Kidney (tissue), 14 donors: ENCODE data around the gene SNCAIP. TPM values are rescaled to one million over a fixed set of nuclear protein-coding genes. Genes with fewer than 3 reads are reported as not detected.

Experiments used
- DNase-seq, 5 donors: peaks; one replicate each; pipeline ENCODE4 v3.0.0-alpha.2; 2013 to 2020
- FAIRE-seq: peaks from 2 replicates; lab custom pipeline; 2012; peaks lifted over from hg19 to GRCh38; lab: Jason Lieb, UNC
- H3K27ac ChIP-seq, 2 donors: one replicate each; pipeline ENCODE4 v1.7.0; 2013; ENCODE audit warnings: low read depth in 2 of 2, low read length in 2 of 2, inconsistent platforms in 1 of 2
- H3K27me3 ChIP-seq: one replicate; pipeline ENCODE4 v1.7.1; 2013; ENCODE audit warnings: low read length, inconsistent platforms; ENCODE audit not compliant: control insufficient read depth, insufficient read depth
- H3K36me3 ChIP-seq, 3 donors: one replicate each; pipeline versions ENCODE4 v1.7.0 to v1.7.1; 2013; ENCODE audit warnings: low read length in 3 of 3, control low read depth in 1 of 3, inconsistent platforms in 1 of 3; ENCODE audit not compliant: insufficient read depth in 3 of 3, control insufficient read depth in 2 of 3
- H3K4me1 ChIP-seq, 3 donors: one replicate each; pipeline versions ENCODE4 v1.7.0 to v1.7.1; 2013; ENCODE audit warnings: low read length in 3 of 3, inconsistent platforms in 1 of 3, low read depth in 1 of 3; ENCODE audit not compliant: control insufficient read depth in 2 of 3, insufficient read depth in 2 of 3
- H3K4me3 ChIP-seq, 3 donors: one replicate each; pipeline versions ENCODE4 v1.7.0 to v1.8.1; 2013; ENCODE audit warnings: low read length in 3 of 3, control low read depth in 1 of 3, inconsistent platforms in 1 of 3
- H3K9ac ChIP-seq, 3 donors: one replicate each; pipeline versions ENCODE4 v1.7.0 to v1.7.1; 2013; ENCODE audit warnings: low read length in 3 of 3, control low read depth in 1 of 3, inconsistent platforms in 1 of 3
- H3K9me3 ChIP-seq, 3 donors: one replicate each; pipeline versions ENCODE4 v1.7.0 to v1.7.1; 2013; ENCODE audit warnings: low read length in 3 of 3, control low read depth in 1 of 3, inconsistent platforms in 1 of 3; ENCODE audit not compliant: control insufficient read depth in 2 of 3, insufficient read depth in 1 of 3
- intact Hi-C: fragments of 100-400 bp; cut with DNase I; formaldehyde crosslinking; loops from one replicate; pipeline ENCODE4 v1.11.1; 2022
- polyA plus RNA-seq: library from polyadenylated mRNA; stranded (reverse); fragments of 350-450 nt; fragmentation: Illumina TruSeq; extraction: RNeasy Lipid Tissue Mini Kit (QIAGEN cat#74804); gene quantifications from one replicate; pipeline ENCODE4 v1.2.3, GENCODE V29; 2014; ENCODE audit warnings: low read depth, low replicate concordance; ENCODE audit not compliant: insufficient read depth
- total RNA-seq: library from RNA; stranded (reverse); fragmentation: NEBNext Ultra II Directional; extraction: Animal tissue kit (Norgen Biotek cat#: 25700); gene quantifications from one replicate; pipeline ENCODE4 v1.2.1, GENCODE V29; 2021
- TF ChIP-seq, protein P1 (sequence below): IDR thresholded peaks from 3 replicates; pipeline ENCODE4 v1.5.1; 2012; ENCODE audit warnings: mild to moderate bottlenecking, moderate library complexity, borderline replicate concordance; ENCODE audit not compliant: insufficient read depth; ENCODE audit errors: extremely low read depth
- donor health status: control.
- donor health status: control.
- donor health status: control.
- donor health status: control.
- donor health status: control.
- donor health status: DM: yes; HTN: yes; CAD: no.
- donor health status: Normal renal cell carcinoma (clear cell type).

SNCAIP gene
- total and polyA plus RNA-seq, 2 donors from 2014 or later = 0.82 to 7.8 TPM

DNA sequence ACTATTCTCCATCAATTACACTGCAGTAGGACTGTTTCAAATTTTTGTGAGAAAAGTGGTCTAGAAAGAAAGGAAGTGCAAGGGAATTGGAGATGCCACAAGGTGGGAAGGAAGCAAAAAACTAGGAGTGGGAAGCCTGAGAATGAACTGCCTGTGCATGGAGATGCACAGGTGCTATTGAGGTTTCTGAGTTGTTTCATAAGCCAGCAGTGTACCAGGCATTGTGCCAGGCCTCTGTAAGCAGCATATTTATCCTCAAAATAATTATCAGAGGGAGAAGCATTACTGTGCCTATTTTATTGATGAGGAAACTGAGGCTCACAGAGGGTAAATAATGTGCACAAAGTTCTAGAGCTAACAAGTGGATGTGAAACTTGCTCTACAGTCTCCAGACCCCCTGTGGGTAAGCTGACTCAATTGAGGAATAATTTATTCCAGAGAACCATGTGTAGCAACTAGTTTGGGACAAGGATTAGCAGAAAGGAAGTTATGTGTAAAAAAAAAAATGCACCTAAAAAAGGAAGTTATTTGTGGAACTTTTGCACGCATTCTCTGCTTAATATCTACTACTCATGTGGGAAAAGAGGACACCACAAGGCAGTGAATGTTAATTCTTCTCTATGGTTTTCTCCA lies 96.7 kb downstream of the SNCAIP start:
- Histone ChIP-seq H3K27me3 (no peaks in the 10 kb centered on the region), H3K4me3 (no peak overlapping the region), H3K27ac (no peak overlapping the region), H3K9me3 (no peaks in the 10 kb centered on the region), H3K36me3 (no peaks in the 10 kb centered on the region), H3K4me1 (peaks cover 0 to 2% (median 0%) of the 10 kb centered on the region in 3 donors), H3K9ac (no peak overlapping the region)
- intact Hi-C loops = no loop called here
- FAIRE-seq = no peak
- DNase-seq = no peak
- TF ChIP-seq, protein P1, sequence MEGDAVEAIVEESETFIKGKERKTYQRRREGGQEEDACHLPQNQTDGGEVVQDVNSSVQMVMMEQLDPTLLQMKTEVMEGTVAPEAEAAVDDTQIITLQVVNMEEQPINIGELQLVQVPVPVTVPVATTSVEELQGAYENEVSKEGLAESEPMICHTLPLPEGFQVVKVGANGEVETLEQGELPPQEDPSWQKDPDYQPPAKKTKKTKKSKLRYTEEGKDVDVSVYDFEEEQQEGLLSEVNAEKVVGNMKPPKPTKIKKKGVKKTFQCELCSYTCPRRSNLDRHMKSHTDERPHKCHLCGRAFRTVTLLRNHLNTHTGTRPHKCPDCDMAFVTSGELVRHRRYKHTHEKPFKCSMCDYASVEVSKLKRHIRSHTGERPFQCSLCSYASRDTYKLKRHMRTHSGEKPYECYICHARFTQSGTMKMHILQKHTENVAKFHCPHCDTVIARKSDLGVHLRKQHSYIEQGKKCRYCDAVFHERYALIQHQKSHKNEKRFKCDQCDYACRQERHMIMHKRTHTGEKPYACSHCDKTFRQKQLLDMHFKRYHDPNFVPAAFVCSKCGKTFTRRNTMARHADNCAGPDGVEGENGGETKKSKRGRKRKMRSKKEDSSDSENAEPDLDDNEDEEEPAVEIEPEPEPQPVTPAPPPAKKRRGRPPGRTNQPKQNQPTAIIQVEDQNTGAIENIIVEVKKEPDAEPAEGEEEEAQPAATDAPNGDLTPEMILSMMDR = no peak

DNA sequence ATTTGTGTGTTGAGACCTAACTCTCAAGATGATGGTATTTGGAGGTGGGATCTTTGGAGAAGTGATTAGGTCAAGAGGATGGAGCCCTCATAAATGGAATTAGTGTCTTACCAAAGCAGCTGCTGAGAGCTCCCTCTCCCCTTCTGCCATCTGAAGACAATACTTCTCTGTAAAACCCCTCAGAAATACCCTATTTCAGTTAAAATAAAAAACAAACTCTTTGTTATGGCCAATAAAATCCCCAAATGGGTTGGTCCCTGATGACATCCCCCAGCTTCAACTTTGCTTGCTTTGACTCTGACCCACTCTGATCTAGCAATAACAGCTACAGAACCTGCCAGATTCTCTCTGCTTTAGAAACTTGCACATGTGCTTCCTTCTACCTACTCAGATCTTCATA lies 100.9 kb downstream of the SNCAIP start:
- TF ChIP-seq, protein P1 = no peak
- no peaks in the 10 kb centered on the region for H3K36me3 ChIP-seq
- H3K9ac ChIP-seq = no peak overlapping the region
- intact Hi-C loops = loop anchor here (5.0 kb wide), 1 partner anchor 216 kb away; no protein-coding TSS in a partner anchor
- H3K4me1 ChIP-seq = no peaks in the 10 kb centered on the region
- no peaks in the 10 kb centered on the region for H3K9me3 ChIP-seq
- no peak for FAIRE-seq
- no peak for DNase-seq
- H3K27me3 ChIP-seq = no peaks in the 10 kb centered on the region
- no peak overlapping the region for H3K27ac ChIP-seq
- H3K4me3 ChIP-seq = no peak overlapping the region

DNA sequence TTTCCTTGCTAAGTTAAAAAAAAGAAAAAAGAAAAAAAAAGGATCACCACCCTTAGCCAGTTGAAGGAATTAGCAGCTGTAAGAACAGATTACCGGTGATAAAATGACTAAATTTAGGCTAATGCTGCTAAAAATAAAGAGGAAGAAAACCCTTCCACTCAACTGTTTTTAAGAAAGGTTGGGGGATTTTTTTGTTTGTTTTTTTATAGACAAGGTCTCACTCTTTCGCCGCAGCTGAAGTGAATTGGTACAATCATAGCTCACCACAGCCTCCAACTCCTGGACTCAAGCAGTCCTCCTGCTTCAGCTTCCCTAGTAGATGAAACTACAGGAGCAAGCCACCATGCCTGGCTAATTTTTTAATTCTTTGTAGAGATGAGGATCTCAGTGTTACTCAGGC lies 101.7 kb downstream of the SNCAIP start:
- H3K4me1 ChIP-seq = no peaks in the 10 kb centered on the region
- TF ChIP-seq, protein P1 = no peak
- no peak overlapping the region for H3K27ac ChIP-seq
- no peak overlapping the region for H3K9ac ChIP-seq
- H3K27me3 ChIP-seq = no peaks in the 10 kb centered on the region
- DNase-seq (no peak), FAIRE-seq (no peak)
- intact Hi-C loops = loop anchor here (5.0 kb wide), 1 partner anchor 216 kb away; no protein-coding TSS in a partner anchor
- no peak overlapping the region for H3K4me3 ChIP-seq
- no peaks in the 10 kb centered on the region for H3K9me3 ChIP-seq
- no peaks in the 10 kb centered on the region for H3K36me3 ChIP-seq
